Spleen (tissue), 11 donors: ENCODE data around the gene CEP97. TPM values are rescaled to one million over a fixed set of nuclear protein-coding genes. Genes with fewer than 3 reads are reported as not detected.
"Not testable (repeated sequence)": the region's sequence is repeated elsewhere in the genome, so short reads cannot be mapped to it uniquely, and the experiment has no call there.

Experiments used
- DNase-seq: peaks from one replicate; pipeline ENCODE4 v3.0.0-alpha.2; 2020
- H3K27ac ChIP-seq, 8 donors: fragments of 200-600 bp; sonication (generic) in 7 of 8; 1 replicate in 4 of 8; 2 replicates in 4 of 8; pipeline versions ENCODE4 v1.5.0 to v1.8.0; 2016 to 2021; ENCODE audit warnings: inconsistent platforms in 4 of 8, mild to moderate bottlenecking in 4 of 8, moderate library complexity in 1 of 8
- H3K27me3 ChIP-seq, 7 donors: fragments of 200-600 bp; sonication (generic) in 6 of 7; replicated peaks in 1 of 7; 1 replicate in 4 of 7; 2 replicates in 3 of 7; pipeline versions ENCODE4 v1.5.0 to v1.8.0; 2016 to 2021; ENCODE audit warnings: inconsistent platforms in 3 of 7, mild to moderate bottlenecking in 1 of 7
- H3K36me3 ChIP-seq, 6 donors: fragments of 200-600 bp; sonication (generic) in 5 of 6; 1 replicate in 4 of 6; 2 replicates in 2 of 6; pipeline versions ENCODE4 v1.5.0 to v1.8.0; 2016 to 2021; ENCODE audit warnings: inconsistent platforms in 2 of 6
- H3K4me1 ChIP-seq, 6 donors: fragments of 200-600 bp; sonication (generic) in 5 of 6; 1 replicate in 3 of 6; 2 replicates in 3 of 6; pipeline versions ENCODE4 v1.5.0 to v1.8.0; 2016 to 2021; ENCODE audit warnings: inconsistent platforms in 3 of 6
- H3K4me3 ChIP-seq, 8 donors: fragments of 200-600 bp; sonication (generic) in 7 of 8; 1 replicate in 4 of 8; 2 replicates in 4 of 8; pipeline versions ENCODE4 v1.5.0 to v1.8.0; 2016 to 2021; ENCODE audit warnings: inconsistent platforms in 4 of 8, mild to moderate bottlenecking in 4 of 8, moderate library complexity in 2 of 8
- H3K9me3 ChIP-seq, 8 donors: fragments of 200-600 bp; sonication (generic) in 7 of 8; 1 replicate in 4 of 8; 2 replicates in 4 of 8; pipeline versions ENCODE4 v1.5.0 to v1.8.0; 2016 to 2021; ENCODE audit warnings: inconsistent platforms in 4 of 8
- CTCF ChIP-seq, 11 experiments: fragments of 200-600 bp in 7 of 11; fragments of 450-650 bp in 4 of 11; sonication (generic) in 4 of 11; IDR thresholded peaks in 8 of 11; conservative IDR thresholded peaks in 3 of 11; 1 replicate in 7 of 11; 2 replicates in 4 of 11; pipeline versions ENCODE4 v1.4.0 to v1.8.0; 2016 to 2021; ENCODE audit warnings: antibody characterized with exemption in 11 of 11, inconsistent platforms in 4 of 11, mild to moderate bottlenecking in 1 of 11
- POLR2A ChIP-seq, 3 donors: fragments of 450-650 bp; IDR thresholded peaks; one replicate each; pipeline ENCODE4 v1.5.1; 2017; ENCODE audit warnings: antibody characterized with exemption in 3 of 3, mild to moderate bottlenecking in 1 of 3
- POLR2AphosphoS5 ChIP-seq, 3 donors: sonication (generic); formaldehyde crosslinking; IDR thresholded peaks; one replicate each; pipeline ENCODE4 v1.5.1; 2017; ENCODE audit warnings: antibody characterized with exemption in 3 of 3
- WGBS, 5 donors: extraction: QIAGEN DNeasy Blood & Tissue Kit in 3 of 5; methylation state at CpG; one replicate each; pipeline versions ENCODE4 v1.1.5 to v1.1.7; 2013 to 2018; 5-methylcytosine and 5-hydroxymethylcytosine counted together
- intact Hi-C: fragments of 100-400 bp; cut with DNase I; formaldehyde crosslinking; loops from one replicate; pipeline ENCODE4 v1.15.0; 2023; ENCODE audit warnings: low total_unique reads
- polyA plus RNA-seq, 3 donors: library from polyadenylated mRNA; stranded (reverse); fragments of 200-250 nt; gene quantifications; one replicate each; pipeline ENCODE4 v1.2.1, GENCODE V29; 2013
- total RNA-seq, 7 donors: library from RNA; depleted of rRNA in 3 of 7; stranded (reverse); fragments of >200 nt in 3 of 7; fragmentation: NEBNext Ultra II Directional in 4 of 7; extraction: Animal tissue kit (Norgen Biotek cat#: 25700) in 4 of 7; gene quantifications; one replicate each; pipeline versions ENCODE4 v1.1.0 to v1.2.1, GENCODE V29; 2016 to 2021
- donor health status: healthy with polysubstance abuse.
- donor health status: DM: no; HTN: no; CAD: no; lungs with moderate emphysema.
- donor health status: DM: no; HTN: no; CAD: no.
- donor health status: Bipolar disorder and iron deficiency.
- donor health status: healthy.
- donor health status: DM: no; HTN: no; CAD: no.
- donor health status: DM: yes; HTN: yes; CAD: no.

Gene CEP97
- total and polyA plus RNA-seq, 10 donors = 1.00 to 18.2 (median 9.3) TPM

- H3K27ac ChIP-seq = peak overlapping the region in 1 of 8 donors; percentile 71
- no peaks in the 10 kb centered on the region for H3K9me3 ChIP-seq
- H3K4me1 ChIP-seq = peaks cover 0 to 51% (median 22%) of the 10 kb centered on the region in 6 donors
- no peak overlapping the region for H3K4me3 ChIP-seq
- H3K36me3 ChIP-seq = no peaks in the 10 kb centered on the region
- H3K27me3 ChIP-seq = no peaks in the 10 kb centered on the region
- DNase-seq = no peak
- no peak for TF ChIP-seq POLR2AphosphoS5 (IDR thresholded peaks at IDR 0.05)
- TF ChIP-seq CTCF (IDR thresholded peaks at IDR 0.05 in 8 of 11, conservative IDR thresholded peaks at IDR 0.05 in 3 of 11) = no peak
- no peak for TF ChIP-seq POLR2A (IDR thresholded peaks at IDR 0.05)
- intact Hi-C loops = no loop called here
Observed at GRCh38 chr3:101690972-101691371, 33.4 kb upstream of the CEP97 start.

GRCh38 chr3:101691685-101692671 is 32.4 kb upstream of the CEP97 start:
- peaks cover 0 to 51% (median 22%) of the 10 kb centered on the region in 6 donors for H3K4me1 ChIP-seq
- WGBS, 5 donors = 84 to 92% (median 86%) methylated on average over 12 to 14 of the region's 15 CpGs
- intact Hi-C loops, DNase-seq, H3K27ac ChIP-seq, H3K36me3 ChIP-seq, H3K4me3 ChIP-seq, H3K27me3 ChIP-seq, H3K9me3 ChIP-seq: not testable (repeated sequence)

GRCh38 chr3:101693540-101693939 is 30.9 kb upstream of the CEP97 start:
- H3K27ac ChIP-seq, H3K4me3 ChIP-seq, H3K9me3 ChIP-seq, intact Hi-C loops, DNase-seq, H3K27me3 ChIP-seq, H3K36me3 ChIP-seq: not testable (repeated sequence)
- peak in 8 of 11 experiments; percentile 14 to 60 (median 48) for TF ChIP-seq CTCF (IDR thresholded peaks at IDR 0.05 in 8 of 11, conservative IDR thresholded peaks at IDR 0.05 in 3 of 11)
- H3K4me1 ChIP-seq = peaks cover 0 to 36% (median 15%) of the 10 kb centered on the region in 6 donors
- 72 to 83% (median 81%) methylated on average over 12 to 13 of the region's 13 CpGs for WGBS, 5 donors

- 78 to 97% (median 83%) methylated on average over 4 of the region's 4 CpGs for WGBS, 5 donors
- H3K27me3 ChIP-seq, H3K27ac ChIP-seq, intact Hi-C loops, H3K9me3 ChIP-seq, H3K36me3 ChIP-seq, DNase-seq, H3K4me3 ChIP-seq: not testable (repeated sequence)
- H3K4me1 ChIP-seq = peaks cover 0 to 23% (median 9%) of the 10 kb centered on the region in 6 donors
Observed at GRCh38 chr3:101694836-101695235, 29.6 kb upstream of the CEP97 start.

GRCh38 chr3:101695779-101696372 is 28.5 kb upstream of the CEP97 start:
- H3K36me3 ChIP-seq = no peaks in the 10 kb centered on the region
- H3K4me1 ChIP-seq = peaks cover 0 to 12% (median 8%) of the 10 kb centered on the region in 6 donors
- WGBS, 5 donors = 35 to 40% (median 38%) methylated on average over 10 of the region's 10 CpGs
- TF ChIP-seq POLR2AphosphoS5 (IDR thresholded peaks at IDR 0.05) = no peak
- TF ChIP-seq CTCF (IDR thresholded peaks at IDR 0.05 in 8 of 11, conservative IDR thresholded peaks at IDR 0.05 in 3 of 11) = peak; percentile 53 to 87 (median 78)
- no peak overlapping the region for H3K4me3 ChIP-seq
- H3K27me3 ChIP-seq = no peaks in the 10 kb centered on the region
- DNase-seq = no peak
- intact Hi-C loops = no loop called here
- H3K27ac ChIP-seq = no peak overlapping the region
- no peaks in the 10 kb centered on the region for H3K9me3 ChIP-seq
